ENCODE results near the gene ST14.

DNA sequence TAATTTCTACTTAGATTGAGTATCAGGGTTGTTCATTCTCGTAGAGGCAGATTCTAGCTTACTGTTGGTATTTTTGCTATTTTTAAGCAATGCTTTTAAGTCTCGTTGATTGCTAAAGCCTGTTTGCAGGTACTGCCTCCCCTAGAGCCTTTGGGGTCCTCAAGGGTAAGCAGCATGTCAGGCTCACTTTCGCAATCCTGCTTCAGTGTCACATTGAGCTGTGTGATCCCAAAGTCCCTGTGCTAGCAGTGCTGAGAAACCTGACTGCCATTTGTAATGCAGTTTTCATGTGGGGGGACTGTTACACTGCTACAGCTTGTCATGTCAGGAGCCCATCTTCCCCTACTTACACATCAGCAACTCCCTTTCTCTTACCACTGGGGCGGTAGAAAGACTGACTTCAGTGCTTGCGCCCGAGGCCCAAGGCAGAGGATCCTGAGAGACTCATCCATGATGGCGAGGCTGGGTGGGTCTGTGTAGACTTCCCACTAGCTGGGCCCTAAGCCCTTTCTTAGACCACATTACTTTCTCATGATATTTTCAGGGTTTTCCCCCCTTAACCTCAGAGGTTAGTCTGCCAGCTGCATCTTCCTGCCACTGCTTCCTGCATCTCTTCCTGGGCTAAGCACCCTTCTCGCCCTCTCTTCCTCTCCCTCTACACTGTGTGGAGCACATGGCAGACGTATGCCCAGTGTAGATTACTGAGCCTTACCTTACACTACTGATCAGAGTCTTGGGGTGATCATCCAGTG, 40.8 kb upstream of the ST14 start:
- TF ChIP-seq POLR2A (IDR thresholded peaks at IDR 0.05) = no peak
- no peak for TF ChIP-seq CTCF (IDR thresholded peaks at IDR 0.05)
- TF ChIP-seq POLR2AphosphoS5 (IDR thresholded peaks at IDR 0.05) = no peak
